HG03460 (cell line): ENCODE measurements around the gene NUP58.
"Not testable (repeated sequence)": the region's sequence is repeated elsewhere in the genome, so short reads cannot be mapped to it uniquely, and the experiment has no call there.

Source experiments
- ATAC-seq: cut with Tn5 transposase; IDR thresholded peaks from one replicate; pipeline ENCODE4 v1.9.1; 2021; ENCODE audit not compliant: unreplicated experiment

Gene NUP58

GRCh38 chr13:25300861-25301346 lies 521 bp upstream of the NUP58 start:
- ATAC-seq, result peak; percentile 23

DNA sequence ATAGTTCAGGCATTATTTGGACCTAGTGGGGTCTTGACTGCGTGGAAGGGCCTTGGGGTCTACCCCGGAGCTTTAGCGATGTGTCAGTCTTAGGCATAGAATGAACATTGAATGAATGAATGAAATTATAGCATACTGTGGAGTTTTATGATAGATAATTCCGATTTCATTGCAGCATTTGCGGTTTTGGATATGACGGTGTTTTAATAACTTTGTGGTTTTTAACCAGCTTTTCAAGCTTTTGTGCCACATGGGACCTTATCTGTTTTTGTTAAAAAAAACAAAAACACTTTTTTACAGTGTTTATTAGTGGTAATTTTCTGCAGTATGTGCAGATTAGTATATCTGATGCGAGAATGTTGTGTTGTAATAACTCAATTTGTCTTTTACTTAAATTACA lies 696 bp downstream of the NUP58 start:
- ATAC-seq, result no peak

GRCh38 chr13:25306671-25307464 lies 5.4 kb downstream of the NUP58 start:
- no peak for ATAC-seq

- no peak for ATAC-seq
These were observed 9.5 kb downstream of the NUP58 start for GRCh38 chr13:25310891-25311290.

- ATAC-seq, result not testable (repeated sequence)
These were observed 17.5 kb downstream of the NUP58 start for GRCh38 chr13:25318946-25319345.

GRCh38 chr13:25319771-25320170 lies 18.3 kb downstream of the NUP58 start:
- ATAC-seq, result no peak

DNA sequence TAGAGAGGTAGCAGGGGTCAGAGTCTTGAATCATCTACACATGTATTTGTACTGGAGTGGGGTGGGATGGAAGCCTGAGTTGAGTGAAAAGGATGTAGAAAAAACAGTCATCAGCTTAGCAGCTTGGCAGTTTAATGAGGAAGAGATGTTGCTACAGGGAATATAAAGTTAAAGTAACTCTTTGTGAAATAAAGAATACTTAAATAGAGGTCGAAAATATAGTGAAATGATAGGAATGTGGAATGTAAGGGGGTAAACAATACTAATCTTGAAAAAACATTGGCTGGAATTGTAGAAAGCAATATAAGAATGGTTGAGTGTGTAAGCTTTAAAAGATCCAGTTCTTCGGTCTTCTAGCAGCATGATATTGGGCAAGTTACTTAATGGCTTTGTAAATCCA lies 22.7 kb downstream of the NUP58 start:
- no peak for ATAC-seq

DNA sequence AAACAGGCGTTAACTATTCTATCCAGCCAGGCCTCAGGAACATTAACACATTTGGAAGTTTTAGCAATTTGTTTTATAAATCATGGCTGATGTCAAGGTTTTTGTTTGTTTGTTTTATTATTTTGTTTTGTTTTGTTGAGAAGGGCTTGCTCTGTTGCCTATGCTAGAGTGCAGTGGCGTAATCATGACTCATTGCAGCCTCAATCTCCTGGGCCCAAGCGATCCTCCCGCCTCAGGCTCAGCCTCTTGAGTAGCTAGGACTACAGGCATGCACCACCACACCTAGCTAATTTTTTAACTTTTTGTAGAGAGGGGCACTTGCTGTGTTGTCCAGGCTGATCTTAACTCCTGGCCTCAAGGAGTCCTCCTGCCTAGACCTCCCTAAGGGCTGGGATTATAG lies 28.3 kb downstream of the NUP58 start:
- no peak for ATAC-seq

DNA sequence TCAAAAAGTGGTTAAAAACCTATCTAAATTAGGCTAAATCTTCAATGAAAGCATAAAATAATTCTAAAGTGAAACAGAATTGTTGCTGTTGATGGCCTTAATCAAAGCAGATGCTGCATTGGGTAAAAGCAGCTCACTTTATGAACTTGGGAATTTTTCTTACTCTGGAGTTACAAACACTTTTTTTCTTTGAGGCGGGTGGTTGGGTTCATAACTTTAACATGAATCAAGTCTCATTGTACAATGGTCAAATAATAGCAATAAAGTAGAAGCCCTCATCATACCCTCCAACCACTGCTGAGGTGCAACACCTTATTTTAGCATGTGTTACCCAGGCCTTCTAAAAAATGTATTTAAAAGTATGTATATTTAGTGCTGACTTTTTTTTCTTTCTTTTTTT lies 29.1 kb downstream of the NUP58 start:
- ATAC-seq, result no peak

DNA sequence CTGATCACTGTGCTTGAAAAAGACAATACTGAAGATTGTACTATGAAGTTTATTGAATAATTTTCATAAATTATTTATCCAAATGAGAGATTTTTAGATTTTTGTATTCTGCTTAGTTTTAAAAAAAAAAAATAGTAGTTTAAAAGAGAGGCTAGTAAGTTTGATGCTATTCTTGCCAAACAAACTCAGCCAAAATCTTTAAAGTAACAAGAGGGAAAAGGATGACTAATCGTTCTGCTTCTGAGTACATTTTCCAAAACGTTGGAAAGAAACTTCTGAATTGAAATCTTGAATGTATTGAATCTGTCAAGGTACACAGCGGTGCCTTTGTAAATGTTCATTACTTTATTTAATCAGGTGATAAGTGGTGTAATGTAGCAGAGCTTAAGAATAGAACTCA lies 34.4 kb downstream of the NUP58 start:
- no peak for ATAC-seq

GRCh38 chr13:25345576-25345975 lies 44.2 kb downstream of the NUP58 start:
- no peak for ATAC-seq

- no peak for ATAC-seq
These were observed 45.7 kb downstream of the NUP58 start for GRCh38 chr13:25347151-25347550.

- ATAC-seq, result no peak
These were observed 50.0 kb downstream of the NUP58 start for GRCh38 chr13:25351404-25351803.

DNA sequence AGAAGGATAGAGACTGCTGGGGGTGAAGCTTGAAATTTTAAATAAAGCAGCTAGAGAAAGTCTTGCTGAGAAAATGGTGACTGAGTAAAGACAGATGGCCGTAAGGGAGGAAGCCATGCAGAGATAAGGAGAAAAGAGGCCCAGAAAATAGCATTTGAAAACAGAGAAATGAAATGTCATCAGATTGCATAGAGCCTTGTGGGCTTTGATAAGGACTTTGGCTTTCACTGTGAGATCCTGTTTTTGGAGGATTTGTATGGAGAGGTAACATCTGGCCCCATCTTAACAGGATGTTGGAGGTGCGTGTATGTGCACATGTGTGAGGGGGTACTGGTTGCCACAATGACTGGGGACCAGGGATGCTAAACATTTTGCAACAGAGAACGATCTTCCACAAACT lies 50.8 kb downstream of the NUP58 start:
- ATAC-seq, result no peak

DNA sequence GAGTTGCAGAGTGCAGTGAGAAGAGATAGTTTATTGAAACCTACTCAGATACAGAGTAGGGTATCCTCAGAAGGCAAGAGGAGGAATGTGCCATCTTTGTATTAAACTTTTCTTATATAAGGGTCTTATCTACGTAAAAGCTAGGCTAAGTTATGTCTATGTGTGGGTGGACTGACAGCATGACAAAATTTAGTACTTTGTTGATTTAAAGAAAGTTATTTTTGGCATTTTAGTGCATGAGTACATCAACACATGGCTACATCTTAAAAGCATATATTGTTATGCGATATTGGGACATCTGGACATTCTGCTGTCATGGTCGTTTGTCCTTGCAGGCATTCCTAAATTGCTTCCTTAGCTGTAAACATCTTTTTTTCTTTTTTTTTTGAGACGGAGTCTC lies 51.4 kb downstream of the NUP58 start:
- ATAC-seq, result no peak

DNA sequence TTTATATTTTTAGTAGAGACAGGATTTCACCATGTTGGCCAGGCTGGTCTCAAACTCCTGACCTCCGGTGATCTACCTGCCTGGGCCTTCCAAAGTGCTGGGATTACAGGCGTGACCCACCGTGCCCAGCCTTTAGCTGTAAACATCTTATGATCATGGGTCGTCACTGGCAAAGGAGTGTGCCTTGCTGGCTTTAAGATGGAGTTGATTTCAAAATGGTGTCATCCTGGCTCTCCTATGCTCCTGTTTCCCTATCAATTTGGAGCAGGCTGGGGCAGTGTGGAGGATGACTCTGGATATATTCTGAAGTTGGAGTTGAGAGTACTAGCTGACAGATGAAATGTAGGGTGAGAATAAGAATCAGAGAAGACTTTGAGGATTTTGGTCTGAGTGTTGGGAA lies 51.9 kb downstream of the NUP58 start:
- ATAC-seq, result no peak

DNA sequence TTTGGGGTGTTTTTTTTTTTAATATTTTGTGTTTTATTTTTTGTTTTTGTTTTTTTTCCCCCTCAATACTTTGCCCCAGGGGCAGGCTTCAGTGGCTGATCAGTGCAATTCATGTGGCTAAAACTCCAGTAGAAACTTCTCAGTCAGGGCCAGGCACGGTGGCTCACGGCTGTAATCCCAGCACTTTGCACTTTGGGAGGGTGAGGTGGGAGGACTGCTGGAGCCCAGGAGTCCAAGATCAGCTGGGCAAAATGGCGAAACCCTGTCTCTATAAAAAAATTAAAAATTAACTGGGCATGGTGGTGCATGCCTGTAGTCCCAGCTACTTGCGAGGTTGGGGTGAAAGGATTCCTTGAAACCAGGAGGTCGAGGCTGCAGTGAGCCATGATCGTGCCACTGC lies 53.0 kb downstream of the NUP58 start:
- ATAC-seq, result no peak

DNA sequence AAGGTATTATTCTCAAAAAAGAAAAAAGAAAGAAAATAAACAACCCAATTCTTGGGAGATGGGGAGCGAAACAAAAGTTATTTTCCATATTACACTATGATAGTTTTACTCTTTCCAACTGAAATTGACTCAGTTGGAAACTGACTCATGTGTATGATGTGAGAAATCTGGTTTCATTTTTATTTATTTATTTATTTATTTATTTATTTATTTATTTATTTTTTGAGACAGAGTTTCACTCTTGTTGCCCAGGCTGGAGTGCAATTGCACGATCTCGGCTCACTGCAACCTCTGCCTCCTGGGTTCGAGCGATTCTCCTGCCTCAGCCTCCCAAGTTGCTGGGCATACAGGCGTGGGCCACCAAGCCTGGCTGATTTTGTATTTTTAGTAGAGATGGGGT lies 59.0 kb downstream of the NUP58 start:
- ATAC-seq, result not testable (repeated sequence)

DNA sequence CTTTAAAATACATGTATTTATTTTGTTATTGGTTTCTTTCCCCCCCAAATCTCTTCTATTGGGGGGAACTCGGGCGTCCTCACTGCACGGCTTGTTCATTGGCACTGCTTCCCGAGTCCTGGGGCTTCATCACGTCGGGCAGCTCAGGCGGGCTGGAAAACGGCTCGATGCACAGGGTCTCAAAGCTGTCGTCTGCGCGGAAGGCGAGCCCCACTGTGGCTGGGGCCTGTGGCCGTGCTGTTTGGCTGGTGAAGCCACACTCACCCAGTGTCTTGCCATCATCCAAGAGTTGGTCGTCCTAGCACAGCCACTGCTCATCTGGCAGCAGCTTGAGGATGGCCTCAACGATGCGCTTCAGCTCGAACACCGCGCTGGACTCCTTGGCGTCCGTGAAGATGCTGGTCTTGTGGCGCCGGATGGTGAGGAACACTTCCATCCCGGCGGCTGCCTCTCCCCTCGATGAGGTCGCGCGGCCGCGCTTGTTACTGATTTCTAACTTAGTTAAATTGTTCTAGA lies 64.4 kb downstream of the NUP58 start:
- no peak for ATAC-seq

- no peak for ATAC-seq
These were observed 69.9 kb downstream of the NUP58 start for GRCh38 chr13:25371158-25371874.

DNA sequence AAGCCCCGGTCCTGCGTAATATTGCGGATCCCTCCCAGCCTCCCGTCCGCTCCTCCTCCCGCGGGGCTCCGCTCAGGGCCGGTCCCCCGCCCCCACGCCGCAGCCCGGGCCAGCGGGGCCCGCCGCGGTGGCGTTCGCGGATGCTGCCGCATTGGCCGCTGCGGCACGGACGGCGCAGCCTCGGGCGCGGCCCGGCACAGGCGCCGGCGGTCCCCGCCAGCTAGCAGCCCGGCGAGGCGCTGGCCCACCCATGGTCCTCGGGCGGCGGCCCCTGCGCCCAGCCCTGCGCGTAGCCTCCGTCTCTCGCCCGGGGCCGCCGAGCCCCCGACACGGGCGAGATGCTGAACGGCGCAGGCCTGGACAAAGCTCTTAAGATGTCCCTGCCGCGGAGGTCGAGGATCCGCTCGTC lies 70.5 kb downstream of the NUP58 start, which contains the start of gene ATP8A2:
Gene ATP8A2 (plus strand): TSS at position 100 of the 409 bp plus-strand sequence. CDS start 239 bp downstream, at position 339.
- ATAC-seq, result no peak
